Naive thymus-derived CD4-positive, alpha-beta T cell (primary cell): Measurements from ENCODE around the gene KRT78. TPM values are rescaled to one million over a fixed set of nuclear protein-coding genes. Genes with fewer than 3 reads are reported as not detected.
A peak's percentile ranks its signal among the peaks of the same experiment; 100 is the strongest.

Experiments used
- ATAC-seq: fragments of 150-1000 bp; cut with Tn5 transposase; 2 replicates; pipeline ENCODE4 v1.10.0; 2021; ENCODE audit warnings: mild to moderate bottlenecking, moderate library complexity
- CTCF ChIA-PET: fragments of 350-600 bp; sonication (Branson Sonifier 250); formaldehyde crosslinking; loops from one replicate; lab custom pipeline; 2021; ENCODE audit warnings: antibody characterized with exemption; lab: Charles Lee
- POLR2A ChIA-PET: fragments of 350-600 bp; sonication (Branson Sonifier 250); formaldehyde crosslinking; loops from one replicate; lab custom pipeline; 2021; ENCODE audit warnings: antibody characterized with exemption, inconsistent platforms; lab: Charles Lee
- DNase-seq, 9 donors: peaks; one replicate each; pipeline versions ENCODE4 v3.0.0 to v3.0.0-alpha.2; 2020 to 2022; ENCODE audit warnings: mixed read lengths in 1 of 9
- H3K27ac ChIP-seq: one replicate; pipeline ENCODE4 v1.7.0; 2013; ENCODE audit warnings: mild to moderate bottlenecking, low read depth, low read length, moderate library complexity
- H3K27me3 ChIP-seq, 2 donors: one replicate each; pipeline ENCODE4 v1.7.0; 2013; ENCODE audit warnings: low read length in 2 of 2, mild to moderate bottlenecking in 2 of 2, moderate library complexity in 2 of 2; ENCODE audit not compliant: control insufficient read depth in 2 of 2, insufficient read depth in 2 of 2
- H3K36me3 ChIP-seq, 3 experiments: 1 replicate in 2 of 3; 2 replicates in 1 of 3; pipeline ENCODE4 v1.7.0; 2013; ENCODE audit warnings: low read length in 3 of 3, mild to moderate bottlenecking in 3 of 3, moderate library complexity in 1 of 3; ENCODE audit not compliant: insufficient read depth in 3 of 3, control insufficient read depth in 2 of 3
- H3K4me1 ChIP-seq, 2 donors: one replicate each; pipeline ENCODE4 v1.7.0; 2013; ENCODE audit warnings: low read length in 2 of 2, mild to moderate bottlenecking in 2 of 2, moderate library complexity in 1 of 2; ENCODE audit not compliant: control insufficient read depth in 2 of 2, insufficient read depth in 2 of 2
- H3K4me3 ChIP-seq: 2 replicates; pipeline ENCODE4 v1.7.0; 2013; ENCODE audit warnings: mild to moderate bottlenecking, low read length
- H3K9me3 ChIP-seq, 3 experiments: 1 replicate in 2 of 3; 2 replicates in 1 of 3; pipeline ENCODE4 v1.7.0; 2013; ENCODE audit warnings: low read length in 3 of 3; ENCODE audit not compliant: control insufficient read depth in 2 of 3
- H3K27ac Mint-ChIP-seq, 9 donors: one replicate each; pipeline ENCODE4 v1.8.0; 2020 to 2022; ENCODE audit warnings: mixed read lengths in 9 of 9, mild to moderate bottlenecking in 8 of 9, moderate library complexity in 5 of 9, inconsistent platforms in 2 of 9
- H3K27me3 Mint-ChIP-seq, 5 donors: one replicate each; pipeline ENCODE4 v1.8.0; 2021 to 2022; ENCODE audit warnings: mixed read lengths in 5 of 5, mild to moderate bottlenecking in 1 of 5
- H3K36me3 Mint-ChIP-seq, 5 donors: one replicate each; pipeline ENCODE4 v1.8.0; 2020 to 2022; ENCODE audit warnings: mixed read lengths in 5 of 5, mild to moderate bottlenecking in 3 of 5, inconsistent platforms in 1 of 5
- H3K4me1 Mint-ChIP-seq, 7 donors: one replicate each; pipeline ENCODE4 v1.8.0; 2020 to 2022; ENCODE audit warnings: mixed read lengths in 7 of 7, mild to moderate bottlenecking in 3 of 7, inconsistent platforms in 1 of 7
- H3K4me3 Mint-ChIP-seq, 10 donors: one replicate each; pipeline ENCODE4 v1.8.0; 2020 to 2022; ENCODE audit warnings: mild to moderate bottlenecking in 10 of 10, mixed read lengths in 10 of 10, moderate library complexity in 6 of 10, inconsistent platforms in 2 of 10
- H3K9me3 Mint-ChIP-seq, 11 donors: one replicate each; pipeline ENCODE4 v1.8.0; 2020 to 2022; ENCODE audit warnings: mixed read lengths in 11 of 11, mild to moderate bottlenecking in 4 of 11, inconsistent platforms in 1 of 11, moderate library complexity in 1 of 11
- intact Hi-C, 2 donors: fragments of 100-400 bp; cut with micrococcal nuclease; formaldehyde crosslinking; loops; one replicate each; pipeline ENCODE4 v1.15.1; 2023
- polyA plus RNA-seq, 2 donors: library from polyadenylated mRNA; unstranded; fragments of 300-500 nt; fragmentation: Illumina TruSeq; gene quantifications; one replicate each; pipeline ENCODE4 v1.2.3, GENCODE V29; 2021
- total RNA-seq, 6 experiments: library from RNA in 5 of 6; stranded (reverse) in 5 of 6; gene quantifications; 1 replicate in 5 of 6; 2 replicates in 1 of 6; pipeline ENCODE4 v1.2.3 and lab custom pipeline; 2021 to 2026

KRT78 gene
- total and polyA plus RNA-seq, 7 experiments from 2014 or later: not detected

DNA sequence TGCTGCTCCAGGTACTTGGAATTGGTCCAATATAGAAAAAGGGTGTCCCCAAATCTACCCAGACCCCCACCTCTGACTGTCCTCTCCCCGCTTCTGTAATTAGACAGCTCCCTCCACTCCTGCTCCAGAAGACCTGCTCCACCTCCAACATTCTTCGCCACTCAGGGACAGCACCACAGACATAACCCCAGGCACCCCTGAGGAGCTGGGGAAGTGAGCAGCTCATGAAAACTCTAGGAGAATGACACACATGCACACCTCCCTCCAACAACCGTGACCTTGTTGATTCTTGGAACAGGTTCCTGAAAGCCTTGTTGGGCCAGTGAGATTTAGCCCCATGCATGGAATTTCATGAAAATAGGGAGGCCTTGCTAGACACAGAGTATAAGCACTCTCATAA lies 43.1 kb downstream of the KRT78 start:
- Histone ChIP-seq H3K36me3 (no peaks in the 10 kb centered on the region), H3K9me3 (no peaks in the 10 kb centered on the region), H3K27ac (no peak overlapping the region), H3K27me3 (no peaks in the 10 kb centered on the region), H3K4me3 (no peak overlapping the region), H3K4me1 (no peaks in the 10 kb centered on the region)
- Mint-ChIP-seq H3K27ac (no peak overlapping the region), H3K27me3 (no peaks in the 10 kb centered on the region), H3K4me3 (no peak overlapping the region), H3K36me3 (peaks cover 0 to 4% (median 0%) of the 10 kb centered on the region in 5 donors), H3K4me1 (no peaks in the 10 kb centered on the region), H3K9me3 (peaks cover 0 to 1% (median 0%) of the 10 kb centered on the region in 11 donors)
- intact Hi-C loops: no loop called here
- ChIA-PET CTCF (interaction anchor here (0.6 kb wide), 1 partner anchor 410 kb away, joined by 6 read pairs; no protein-coding TSS in a partner anchor), POLR2A (no interaction called here)
- ATAC-seq (no peak), DNase-seq (no peak)

DNA sequence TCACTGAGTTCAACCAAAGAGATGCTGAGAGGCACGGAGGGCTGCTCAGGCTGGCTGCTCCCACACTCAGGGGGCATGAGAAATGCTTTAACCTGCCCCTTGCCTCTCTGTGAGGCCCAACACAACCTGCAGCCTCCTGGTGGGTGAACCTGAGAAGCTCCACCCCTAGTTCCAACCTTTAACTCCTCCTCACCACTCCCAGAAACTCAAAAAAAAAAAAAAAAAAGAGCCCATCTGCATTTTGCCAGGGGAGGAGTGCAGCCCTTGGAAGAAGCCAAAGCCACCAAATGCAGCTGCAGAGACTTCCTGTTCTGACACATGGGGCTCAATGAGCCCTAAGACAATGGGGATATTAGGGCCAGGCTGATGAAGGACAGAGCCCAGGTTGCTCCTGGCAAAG lies 43.8 kb downstream of the KRT78 start:
- no peaks in the 10 kb centered on the region for H3K4me1 Mint-ChIP-seq
- no peak overlapping the region for H3K27ac ChIP-seq
- no peaks in the 10 kb centered on the region for H3K36me3 ChIP-seq
- H3K4me1 ChIP-seq: no peaks in the 10 kb centered on the region
- no peaks in the 10 kb centered on the region for H3K9me3 ChIP-seq
- DNase-seq: no peak
- no peak for ATAC-seq
- POLR2A ChIA-PET: no interaction called here
- CTCF ChIA-PET: interaction anchor here (0.6 kb wide), 1 partner anchor 409 kb away, joined by 6 read pairs; no protein-coding TSS in a partner anchor
- H3K27ac Mint-ChIP-seq: peak overlapping the region in 2 of 9 donors; percentile 13 to 20
- H3K4me3 Mint-ChIP-seq: no peak overlapping the region
- intact Hi-C loops: no loop called here
- H3K27me3 ChIP-seq: no peaks in the 10 kb centered on the region
- peaks cover 0 to 4% (median 0%) of the 10 kb centered on the region in 5 donors for H3K36me3 Mint-ChIP-seq
- H3K27me3 Mint-ChIP-seq: no peaks in the 10 kb centered on the region
- no peak overlapping the region for H3K4me3 ChIP-seq
- H3K9me3 Mint-ChIP-seq: peaks cover 0 to 1% (median 0%) of the 10 kb centered on the region in 11 donors

DNA sequence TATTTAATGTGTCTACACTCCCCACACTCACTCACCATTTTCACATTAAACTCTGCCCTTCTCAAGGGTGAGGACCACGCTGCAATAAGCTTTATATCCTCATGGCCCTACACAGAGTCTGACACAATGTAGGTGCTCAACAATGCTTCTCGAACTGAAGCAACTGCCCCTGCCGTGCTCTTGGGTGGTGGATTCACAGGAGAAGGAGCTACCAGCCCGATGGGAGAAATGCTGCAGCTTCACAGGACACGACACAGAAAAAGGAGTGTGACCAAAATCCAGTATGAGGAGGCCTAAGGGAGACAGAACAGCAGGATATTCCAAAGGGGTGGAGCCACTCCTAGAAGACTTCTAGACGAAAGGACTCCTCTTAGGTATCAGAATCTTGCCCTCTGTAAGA lies 46.4 kb downstream of the KRT78 start:
- H3K4me3 Mint-ChIP-seq: no peak overlapping the region
- Histone ChIP-seq H3K36me3 (no peaks in the 10 kb centered on the region), H3K27me3 (no peaks in the 10 kb centered on the region), H3K4me1 (no peaks in the 10 kb centered on the region), H3K4me3 (no peak overlapping the region), H3K9me3 (no peaks in the 10 kb centered on the region), H3K27ac (no peak overlapping the region)
- peak overlapping the region in 2 of 9 donors; percentile 29 to 80 for H3K27ac Mint-ChIP-seq
- H3K4me1 Mint-ChIP-seq: no peaks in the 10 kb centered on the region
- CTCF ChIA-PET: interaction anchor here (0.7 to 0.8 kb wide), 2 partner anchors 43 to 158 kb away, joined by 3 read pairs; no protein-coding TSS in a partner anchor
- no peak for DNase-seq
- no peak for ATAC-seq
- POLR2A ChIA-PET: no interaction called here
- H3K36me3 Mint-ChIP-seq: peaks cover 0 to 4% (median 0%) of the 10 kb centered on the region in 5 donors
- no peaks in the 10 kb centered on the region for H3K9me3 Mint-ChIP-seq
- intact Hi-C loops: no loop called here
- peaks cover 0 to 3% (median 0%) of the 10 kb centered on the region in 5 donors for H3K27me3 Mint-ChIP-seq

DNA sequence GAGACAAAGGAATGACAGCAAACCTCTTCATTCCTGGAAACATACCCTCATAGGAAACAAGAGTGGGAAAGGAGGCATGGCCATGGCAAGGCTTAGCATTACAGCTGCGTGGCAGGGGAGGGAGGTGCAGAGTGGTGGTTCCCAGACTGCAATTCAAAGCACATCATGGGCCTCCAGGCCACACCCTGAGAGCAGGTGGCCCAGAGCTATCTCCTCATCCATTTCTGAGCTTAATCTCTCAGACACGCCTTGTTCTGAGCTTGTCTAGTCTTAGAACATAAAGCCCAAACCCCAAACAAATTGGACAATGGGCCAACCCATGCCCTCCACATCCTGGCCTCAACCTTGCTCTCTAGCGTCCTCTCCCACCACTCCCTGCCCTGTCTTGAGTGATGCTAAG lies 47.0 kb downstream of the KRT78 start:
- Histone ChIP-seq H3K27ac (no peak overlapping the region), H3K4me1 (no peaks in the 10 kb centered on the region), H3K9me3 (no peaks in the 10 kb centered on the region), H3K27me3 (no peaks in the 10 kb centered on the region), H3K4me3 (no peak overlapping the region), H3K36me3 (no peaks in the 10 kb centered on the region)
- POLR2A ChIA-PET: no interaction called here
- Mint-ChIP-seq H3K27ac (peak overlapping the region in 1 of 9 donors; percentile 56), H3K27me3 (peaks cover 0 to 3% (median 0%) of the 10 kb centered on the region in 5 donors), H3K9me3 (no peaks in the 10 kb centered on the region), H3K4me3 (no peak overlapping the region), H3K36me3 (peaks cover 0 to 4% (median 0%) of the 10 kb centered on the region in 5 donors), H3K4me1 (no peaks in the 10 kb centered on the region)
- DNase-seq: no peak
- intact Hi-C loops: no loop called here
- no peak for ATAC-seq
- CTCF ChIA-PET: no interaction called here

DNA sequence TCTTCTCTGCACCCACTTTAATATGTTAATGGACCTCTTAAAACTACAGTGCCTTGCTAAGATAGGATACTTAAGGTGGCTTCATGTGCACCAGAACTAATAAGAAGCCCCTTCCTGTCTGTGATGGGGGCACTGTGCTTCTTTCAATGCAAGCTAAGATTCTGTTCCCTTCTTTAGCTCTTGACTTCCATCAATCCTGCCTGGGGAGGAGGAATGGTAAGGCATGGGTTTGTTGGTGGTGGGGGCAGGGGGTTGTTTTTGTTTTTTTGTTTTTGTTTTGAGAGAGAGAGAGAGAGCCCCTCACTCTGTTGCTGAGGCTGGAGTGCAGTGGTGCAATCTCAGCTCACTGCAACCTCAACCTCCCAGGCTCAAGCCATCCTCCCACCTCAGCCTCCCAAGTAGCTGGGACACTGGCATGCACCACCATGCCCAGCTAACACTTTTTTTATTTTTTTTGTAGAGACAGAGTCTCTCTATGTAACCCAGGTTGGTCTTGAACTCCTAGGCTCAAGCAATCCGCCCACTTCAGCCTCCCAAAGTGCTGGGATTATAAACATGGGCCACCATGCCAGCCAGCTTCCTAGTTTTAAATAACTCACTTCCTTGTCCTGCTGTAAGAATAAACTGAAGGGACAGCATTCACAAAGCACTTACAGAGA lies 48.4 kb downstream of the KRT78 start:
- Histone ChIP-seq H3K4me1 (no peaks in the 10 kb centered on the region), H3K27me3 (no peaks in the 10 kb centered on the region), H3K4me3 (no peak overlapping the region), H3K27ac (no peak overlapping the region), H3K9me3 (no peaks in the 10 kb centered on the region), H3K36me3 (no peaks in the 10 kb centered on the region)
- POLR2A ChIA-PET: no interaction called here
- CTCF ChIA-PET: interaction anchor here (0.6 kb wide), 1 partner anchor 213 kb away, joined by 8 read pairs; no protein-coding TSS in a partner anchor
- peaks cover 0 to 4% (median 0%) of the 10 kb centered on the region in 5 donors for H3K36me3 Mint-ChIP-seq
- DNase-seq (no peak), ATAC-seq (no peak)
- no peak overlapping the region for H3K4me3 Mint-ChIP-seq
- H3K9me3 Mint-ChIP-seq: no peaks in the 10 kb centered on the region
- H3K27me3 Mint-ChIP-seq: peaks cover 0 to 3% (median 0%) of the 10 kb centered on the region in 5 donors
- intact Hi-C loops: no loop called here
- H3K27ac Mint-ChIP-seq: peak overlapping the region in 1 of 9 donors; percentile 82
- no peaks in the 10 kb centered on the region for H3K4me1 Mint-ChIP-seq

DNA sequence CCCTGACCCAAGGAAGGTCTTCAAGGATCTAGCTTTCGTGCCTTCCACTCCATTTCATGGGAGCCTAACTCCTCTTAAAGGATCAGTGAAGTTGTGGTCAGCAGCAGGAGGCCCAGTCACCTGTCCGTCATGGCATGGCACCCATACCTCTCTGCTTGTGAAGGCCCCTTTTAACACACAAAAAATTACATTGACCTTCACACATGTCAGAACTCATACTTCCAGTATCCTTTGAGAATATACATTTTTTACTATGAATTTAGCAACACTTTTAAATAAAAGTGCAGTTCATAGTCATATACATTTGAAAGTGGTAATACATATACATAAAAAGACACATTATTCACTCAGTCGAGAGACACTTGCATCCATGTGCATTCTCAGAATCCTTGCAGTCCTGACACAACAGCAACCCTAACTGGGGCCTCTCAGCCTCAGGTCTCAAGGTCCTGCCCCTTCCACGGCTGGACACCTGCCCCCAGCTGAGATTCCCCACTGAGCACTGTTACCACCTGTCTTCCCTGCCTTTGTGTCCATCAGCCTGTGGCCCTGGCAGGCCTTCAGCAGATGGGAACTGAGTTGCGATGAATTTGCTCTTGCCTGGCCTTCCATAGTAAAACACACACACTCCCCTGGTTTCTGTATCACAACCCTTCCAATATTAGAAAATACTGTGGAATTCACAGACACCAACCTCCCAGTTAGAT lies 49.1 kb downstream of the KRT78 start:
- POLR2A ChIA-PET: interaction anchor here (0.6 kb wide), 1 partner anchor 41 kb away, joined by 4 read pairs; no protein-coding TSS in a partner anchor
- ATAC-seq (no peak), DNase-seq (no peak)
- Histone ChIP-seq H3K27ac (no peak overlapping the region), H3K27me3 (no peaks in the 10 kb centered on the region), H3K4me3 (no peak overlapping the region), H3K4me1 (no peaks in the 10 kb centered on the region), H3K36me3 (no peaks in the 10 kb centered on the region), H3K9me3 (no peaks in the 10 kb centered on the region)
- Mint-ChIP-seq H3K4me3 (no peak overlapping the region), H3K36me3 (peaks cover 0 to 4% (median 0%) of the 10 kb centered on the region in 5 donors), H3K9me3 (no peaks in the 10 kb centered on the region), H3K4me1 (peaks cover 0 to 3% (median under 1%) of the 10 kb centered on the region in 7 donors), H3K27ac (peak overlapping the region in 1 of 9 donors; percentile 18), H3K27me3 (peaks cover 0 to 5% (median 0%) of the 10 kb centered on the region in 5 donors)
- intact Hi-C loops: no loop called here
- CTCF ChIA-PET: no interaction called here
